HG03139 (cell line): ENCODE measurements around the gene FES.

ENCODE experiments used
- ATAC-seq: cut with Tn5 transposase; IDR thresholded peaks from one replicate; pipeline ENCODE4 v1.9.1; 2021; ENCODE audit not compliant: unreplicated experiment

FES gene

DNA sequence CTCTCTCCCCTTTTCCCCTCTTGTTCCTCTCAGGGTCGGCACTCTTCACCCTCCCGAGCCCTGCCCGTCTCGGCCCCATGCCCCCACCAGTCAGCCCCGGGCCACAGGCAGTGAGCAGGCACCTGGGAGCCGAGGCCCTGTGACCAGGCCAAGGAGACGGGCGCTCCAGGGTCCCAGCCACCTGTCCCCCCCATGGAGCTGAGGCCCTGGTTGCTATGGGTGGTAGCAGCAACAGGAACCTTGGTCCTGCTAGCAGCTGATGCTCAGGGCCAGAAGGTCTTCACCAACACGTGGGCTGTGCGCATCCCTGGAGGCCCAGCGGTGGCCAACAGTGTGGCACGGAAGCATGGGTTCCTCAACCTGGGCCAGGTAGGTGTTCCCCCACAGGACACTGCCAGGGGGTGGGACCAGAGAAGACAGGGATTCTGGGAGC, 8.7 kb upstream of the FES start:
- no peak for ATAC-seq

- no peak for ATAC-seq
These were observed 8.3 kb upstream of the FES start for GRCh38 chr15:90876046-90876445.

GRCh38 chr15:90876512-90877170, 7.7 kb upstream of the FES start:
- no peak for ATAC-seq

DNA sequence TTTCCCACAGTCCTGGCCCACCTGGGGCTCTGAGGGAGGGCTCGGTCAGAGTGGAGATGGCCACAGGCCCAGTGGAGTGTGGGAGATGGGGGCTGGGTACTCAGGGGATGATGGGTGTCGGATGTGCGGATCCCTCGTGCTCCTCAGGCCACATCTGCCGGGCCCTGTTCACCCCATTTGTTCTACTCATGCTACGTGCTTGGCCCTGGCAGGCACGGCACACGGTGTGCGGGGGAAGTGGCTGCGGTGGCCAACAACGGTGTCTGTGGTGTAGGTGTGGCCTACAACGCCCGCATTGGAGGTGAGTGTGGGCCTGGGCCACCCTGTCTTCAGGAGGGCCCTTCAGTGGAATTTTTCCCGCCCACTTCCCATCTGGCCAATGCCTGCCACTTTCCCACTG, 7.0 kb upstream of the FES start:
- ATAC-seq: no peak

- no peak for ATAC-seq
These were observed 6.3 kb upstream of the FES start for GRCh38 chr15:90877996-90878395.

DNA sequence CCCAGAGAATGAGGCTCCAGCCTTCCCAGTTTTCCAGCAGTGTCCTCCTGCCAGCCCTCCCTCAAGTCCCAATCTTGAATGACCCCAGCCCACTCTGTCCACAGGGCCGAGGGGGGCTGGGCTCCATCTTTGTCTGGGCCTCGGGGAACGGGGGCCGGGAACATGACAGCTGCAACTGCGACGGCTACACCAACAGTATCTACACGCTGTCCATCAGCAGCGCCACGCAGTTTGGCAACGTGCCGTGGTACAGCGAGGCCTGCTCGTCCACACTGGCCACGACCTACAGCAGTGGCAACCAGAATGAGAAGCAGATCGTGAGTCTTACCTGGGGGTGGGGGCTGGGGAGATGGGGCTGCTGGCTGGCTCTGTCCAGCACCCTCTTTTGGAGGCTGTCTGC, 5.6 kb upstream of the FES start:
- ATAC-seq: no peak

- no peak for ATAC-seq
These were observed 4.5 kb upstream of the FES start for GRCh38 chr15:90879730-90880366.

DNA sequence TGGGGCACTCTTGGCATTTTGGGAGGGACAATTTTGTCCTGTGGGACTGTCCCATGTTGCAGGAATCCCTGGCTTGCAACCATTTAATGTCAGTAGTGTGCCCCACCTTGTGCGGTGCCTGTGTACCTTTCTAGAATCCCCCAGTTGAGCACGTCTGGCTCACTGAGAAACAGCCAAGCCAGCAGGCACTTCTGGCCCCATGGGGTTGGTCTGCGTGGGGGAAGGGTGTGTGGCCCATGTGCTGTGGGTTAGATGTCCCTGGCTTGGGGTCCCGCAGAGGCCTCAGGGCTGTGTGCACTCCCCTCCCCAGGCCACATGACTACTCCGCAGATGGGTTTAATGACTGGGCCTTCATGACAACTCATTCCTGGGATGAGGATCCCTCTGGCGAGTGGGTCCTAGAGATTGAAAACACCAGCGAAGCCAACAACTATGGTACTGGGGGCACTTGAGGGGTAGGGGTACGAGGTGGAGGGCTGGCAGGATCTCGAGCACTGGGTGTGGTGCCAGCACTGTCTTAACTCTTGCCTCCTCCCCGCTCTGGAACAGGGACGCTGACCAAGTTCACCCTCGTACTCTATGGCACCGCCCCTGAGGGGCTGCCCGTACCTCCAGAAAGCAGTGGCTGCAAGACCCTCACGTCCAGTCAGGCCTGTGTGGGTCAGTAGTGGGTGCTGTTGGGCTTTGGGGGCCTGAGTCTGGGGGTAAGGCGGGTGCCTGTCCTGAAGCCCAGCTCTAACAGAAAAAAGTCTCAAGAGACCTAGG, 3.7 kb upstream of the FES start:
- ATAC-seq: no peak

DNA sequence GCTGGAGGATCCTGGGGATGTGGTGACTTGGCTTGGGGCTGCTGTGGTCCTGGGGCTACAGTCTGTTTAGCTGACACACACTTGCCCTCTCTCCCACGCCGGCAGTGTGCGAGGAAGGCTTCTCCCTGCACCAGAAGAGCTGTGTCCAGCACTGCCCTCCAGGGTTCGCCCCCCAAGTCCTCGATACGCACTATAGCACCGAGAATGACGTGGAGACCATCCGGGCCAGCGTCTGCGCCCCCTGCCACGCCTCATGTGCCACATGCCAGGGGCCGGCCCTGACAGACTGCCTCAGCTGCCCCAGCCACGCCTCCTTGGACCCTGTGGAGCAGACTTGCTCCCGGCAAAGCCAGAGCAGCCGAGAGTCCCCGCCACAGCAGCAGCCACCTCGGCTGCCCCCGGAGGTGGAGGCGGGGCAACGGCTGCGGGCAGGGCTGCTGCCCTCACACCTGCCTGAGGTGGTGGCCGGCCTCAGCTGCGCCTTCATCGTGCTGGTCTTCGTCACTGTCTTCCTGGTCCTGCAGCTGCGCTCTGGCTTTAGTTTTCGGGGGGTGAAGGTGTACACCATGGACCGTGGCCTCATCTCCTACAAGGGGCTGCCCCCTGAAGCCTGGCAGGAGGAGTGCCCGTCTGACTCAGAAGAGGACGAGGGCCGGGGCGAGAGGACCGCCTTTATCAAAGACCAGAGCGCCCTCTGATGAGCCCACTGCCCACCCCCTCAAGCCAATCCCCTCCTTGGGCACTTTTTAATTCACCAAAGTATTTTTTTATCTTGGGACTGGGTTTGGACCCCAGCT, 2.9 kb upstream of the FES start:
- no peak for ATAC-seq

- ATAC-seq: no peak
These were observed 2.2 kb upstream of the FES start for GRCh38 chr15:90881978-90882721.

- no peak for ATAC-seq
These were observed 1.4 kb upstream of the FES start for GRCh38 chr15:90882781-90883525.

DNA sequence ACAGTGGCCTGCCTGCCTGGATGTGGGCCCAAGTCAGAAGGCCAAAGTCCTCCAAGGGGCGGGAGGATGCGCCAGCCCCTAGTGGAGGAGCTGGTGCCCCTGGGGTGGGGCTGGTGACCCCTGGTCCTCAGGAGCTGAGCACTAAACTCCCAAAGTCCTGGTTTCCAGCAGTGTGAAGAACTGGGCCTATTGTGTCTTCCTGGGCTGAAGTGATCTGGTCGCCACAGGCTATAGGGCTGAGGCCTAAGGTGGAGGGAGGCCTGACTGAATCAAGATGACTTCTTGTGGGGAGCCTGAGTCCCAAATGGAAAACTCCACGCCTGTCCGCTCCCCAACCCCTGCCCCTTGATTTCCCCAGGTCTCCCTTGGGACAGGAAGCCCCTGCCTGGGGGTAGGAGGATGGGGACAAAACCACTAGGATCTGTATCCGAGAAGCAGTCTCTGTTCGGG, 753 bp upstream of the FES start:
- no peak for ATAC-seq

GRCh38 chr15:90884719-90885431, 571 bp downstream of the FES start:
- no peak for ATAC-seq

GRCh38 chr15:90885432-90886290, 1.4 kb downstream of the FES start:
- peak; percentile 40 for ATAC-seq

- ATAC-seq: no peak
These were observed 1.9 kb downstream of the FES start for GRCh38 chr15:90886291-90886614.

- no peak for ATAC-seq
These were observed 2.8 kb downstream of the FES start for GRCh38 chr15:90887037-90887481.

DNA sequence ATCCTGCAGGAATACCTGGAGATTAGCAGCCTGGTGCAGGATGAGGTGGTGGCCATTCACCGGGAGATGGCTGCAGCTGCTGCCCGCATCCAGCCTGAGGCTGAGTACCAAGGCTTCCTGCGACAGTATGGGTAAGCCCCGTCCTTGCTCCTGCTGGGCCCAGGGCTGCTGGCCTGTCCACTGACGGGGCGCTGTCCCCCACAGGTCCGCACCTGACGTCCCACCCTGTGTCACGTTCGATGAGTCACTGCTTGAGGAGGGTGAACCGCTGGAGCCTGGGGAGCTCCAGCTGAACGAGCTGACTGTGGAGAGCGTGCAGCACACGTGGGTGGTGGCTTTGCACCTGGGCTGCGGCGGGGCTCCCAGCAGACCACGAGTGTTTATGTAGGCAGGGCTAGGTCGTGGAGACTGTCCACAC, 5.0 kb downstream of the FES start:
- ATAC-seq: no peak

- ATAC-seq: no peak
These were observed 5.6 kb downstream of the FES start for GRCh38 chr15:90889736-90890456.
